IMR-90 (cell line): ENCODE measurements around the gene PRKN. TPM values are rescaled to one million over a fixed set of nuclear protein-coding genes. Genes with fewer than 3 reads are reported as not detected.

Experiments
- ATAC-seq: fragments of 200-7000 bp; cut with Tn5 transposase; 2 replicates; pipeline ENCODE4 v1.9.1; 2020; ENCODE audit warnings: low read depth, mild to moderate bottlenecking, moderate library complexity
- BruUV-seq: library from RNA; stranded (reverse); fragments of 400-500 nt; replicated peaks from 2 replicates; lab custom pipeline; 2021; lab: Mats Ljungman, UMichigan
- CTCF ChIA-PET: fragments of 300-600 bp; formaldehyde crosslinking; extraction: SDS; loops from one replicate; lab custom pipeline; 2021; ENCODE audit warnings: antibody characterized with exemption; lab: Yijun Ruan, JAX
- POLR2A ChIA-PET: fragments of 300-600 bp; sonication (Branson Sonifier 250); formaldehyde crosslinking; loops from one replicate; lab custom pipeline; 2022; ENCODE audit warnings: antibody characterized with exemption; ENCODE audit not compliant: unreplicated experiment; lab: Charles Lee
- DNase-seq: peaks from one replicate; pipeline ENCODE4 v3.0.0; 2013
- H2AFZ ChIP-seq: replicated peaks from 2 replicates; pipeline ENCODE3; 2013; ENCODE audit warnings: low read length, mild to moderate bottlenecking; ENCODE audit not compliant: poor library complexity
- H2AK5ac ChIP-seq: 2 replicates; pipeline ENCODE4 v1.6.1; 2013; ENCODE audit warnings: low read depth, low read length, inconsistent platforms
- H2AK9ac ChIP-seq: replicated peaks from 2 replicates; pipeline ENCODE3; 2013; ENCODE audit warnings: mild to moderate bottlenecking, low read depth, low read length, moderate library complexity; ENCODE audit not compliant: poor library complexity
- H2BK120ac ChIP-seq: 2 replicates; pipeline ENCODE4 v1.6.1; 2013; ENCODE audit warnings: low read depth, low read length, inconsistent platforms
- H2BK15ac ChIP-seq: 3 replicates; pipeline ENCODE4 v1.6.1; 2013; ENCODE audit warnings: low read depth, low read length, inconsistent platforms
- H2BK20ac ChIP-seq: 2 replicates; pipeline ENCODE4 v1.6.1; 2013; ENCODE audit warnings: low read depth, mild to moderate bottlenecking, inconsistent platforms, low read length, moderate library complexity
- H2BK5ac ChIP-seq: 2 replicates; pipeline ENCODE4 v1.6.1; 2013; ENCODE audit warnings: mild to moderate bottlenecking, low read depth, low read length, inconsistent platforms; ENCODE audit not compliant: poor library complexity, severe bottlenecking
- H3K14ac ChIP-seq: replicated peaks from 2 replicates; pipeline ENCODE4 v1.6.1; 2013; ENCODE audit warnings: low read depth, low read length, inconsistent platforms
- H3K18ac ChIP-seq: 2 replicates; pipeline ENCODE4 v1.6.1; 2013; ENCODE audit warnings: low read depth, low read length, control low read depth
- H3K23ac ChIP-seq: 2 replicates; pipeline ENCODE4 v1.6.1; 2013; ENCODE audit warnings: low read depth, low read length, inconsistent platforms
- H3K27ac ChIP-seq: 2 replicates; pipeline ENCODE4 v1.5.1; 2013; ENCODE audit warnings: mild to moderate bottlenecking, control low read depth, low read length; ENCODE audit not compliant: insufficient read depth
- H3K27me3 ChIP-seq: 2 replicates; pipeline ENCODE4 v1.6.1; 2013; ENCODE audit warnings: low read length; ENCODE audit not compliant: control insufficient read depth, insufficient read depth
- H3K36me3 ChIP-seq: 2 replicates; pipeline ENCODE4 v1.6.1; 2013; ENCODE audit warnings: low read length, mixed read lengths; ENCODE audit not compliant: control insufficient read depth, insufficient read depth
- H3K4ac ChIP-seq: 2 replicates; pipeline ENCODE4 v1.6.1; 2013; ENCODE audit warnings: low read depth, low read length, inconsistent platforms
- H3K4me1 ChIP-seq: 2 replicates; pipeline ENCODE4 v1.6.1; 2013; ENCODE audit warnings: low read length, mixed read lengths; ENCODE audit not compliant: control insufficient read depth, insufficient read depth
- H3K4me2 ChIP-seq: 2 replicates; pipeline ENCODE4 v1.6.1; 2013; ENCODE audit warnings: low read depth, mild to moderate bottlenecking, control low read depth, low read length, moderate library complexity
- H3K4me3 ChIP-seq: 2 replicates; pipeline ENCODE4 v1.5.1; 2013; ENCODE audit warnings: low read depth, mild to moderate bottlenecking, control low read depth, low read length, moderate library complexity; ENCODE audit not compliant: insufficient read depth
- H3K56ac ChIP-seq: 2 replicates; pipeline ENCODE4 v1.6.1; 2013; ENCODE audit warnings: low read length, inconsistent platforms; ENCODE audit not compliant: insufficient read depth; ENCODE audit errors: extremely low read depth
- H3K79me1 ChIP-seq, 2 experiments: 2 replicates each; pipeline ENCODE4 v1.6.1; 2013; ENCODE audit warnings: low read length in 2 of 2, inconsistent platforms in 1 of 2, low read depth in 1 of 2
- H3K9ac ChIP-seq: 2 replicates; pipeline ENCODE4 v1.6.1; 2013; ENCODE audit warnings: low read depth, low read length, control low read depth
- H3K9me1 ChIP-seq: 2 replicates; pipeline ENCODE4 v1.6.1; 2013; ENCODE audit warnings: low read length, inconsistent platforms; ENCODE audit not compliant: insufficient read depth
- H3K9me3 ChIP-seq: 2 replicates; pipeline ENCODE4 v1.6.1; 2013; ENCODE audit warnings: low read length; ENCODE audit not compliant: control insufficient read depth, insufficient read depth
- H4K20me1 ChIP-seq: 2 replicates; pipeline ENCODE4 v1.6.1; 2013; ENCODE audit warnings: low read length, inconsistent platforms; ENCODE audit not compliant: insufficient read depth
- H4K5ac ChIP-seq: 2 replicates; pipeline ENCODE4 v1.6.1; 2013; ENCODE audit warnings: mild to moderate bottlenecking, low read depth, low read length, control low read depth
- H4K8ac ChIP-seq, 2 experiments: 2 replicates each; pipeline ENCODE4 v1.6.1; 2013; ENCODE audit warnings: low read depth in 2 of 2, low read length in 2 of 2, control low read depth in 1 of 2, inconsistent platforms in 1 of 2
- H4K91ac ChIP-seq: 2 replicates; pipeline ENCODE4 v1.6.1; 2013; ENCODE audit warnings: low read depth, low read length, inconsistent platforms; ENCODE audit not compliant: insufficient read depth
- BHLHE40 ChIP-seq: fragments of 150-350 bp; IDR thresholded peaks from 2 replicates; pipeline ENCODE4 v1.6.1; 2016; ENCODE audit warnings: mild to moderate bottlenecking, low read depth, low read length
- CEBPB ChIP-seq: IDR thresholded peaks from 2 replicates; pipeline ENCODE4 v1.6.1; 2012; ENCODE audit warnings: low read depth, low read length, improper control_type of control experiment
- CHD1 ChIP-seq: IDR thresholded peaks from 2 replicates; pipeline ENCODE4 v1.6.1; 2012; ENCODE audit warnings: low read depth, low read length, improper control_type of control experiment
- CTCF ChIP-seq: conservative IDR thresholded peaks from 2 replicates; pipeline ENCODE4 v1.5.1; 2012; ENCODE audit warnings: mild to moderate bottlenecking, low read depth, low read length, improper control_type of control experiment
- ELK1 ChIP-seq: fragments of 150-350 bp; IDR thresholded peaks from 2 replicates; pipeline ENCODE4 v1.6.1; 2016; ENCODE audit warnings: low read depth, mild to moderate bottlenecking, low read length, moderate library complexity, borderline replicate concordance
- FOS ChIP-seq: fragments of 150-350 bp; IDR thresholded peaks from 2 replicates; pipeline ENCODE4 v1.6.1; 2016; ENCODE audit warnings: low read depth, low read length
- MAFK ChIP-seq: IDR thresholded peaks from 2 replicates; pipeline ENCODE4 v1.6.1; 2012; ENCODE audit warnings: low read depth, low read length, improper control_type of control experiment
- MAZ ChIP-seq: IDR thresholded peaks from 2 replicates; pipeline ENCODE4 v1.6.1; 2012; ENCODE audit warnings: low read depth, mild to moderate bottlenecking, low read length, improper control_type of control experiment, moderate library complexity, borderline replicate concordance
- MXI1 ChIP-seq: IDR thresholded peaks from 2 replicates; pipeline ENCODE4 v1.6.1; 2012; ENCODE audit warnings: low read depth, mild to moderate bottlenecking, low read length, moderate library complexity, borderline replicate concordance
- NFE2L2 ChIP-seq: fragments of 150-350 bp; IDR thresholded peaks from 2 replicates; pipeline ENCODE4 v1.6.1; 2016; ENCODE audit warnings: low read depth, mild to moderate bottlenecking, low read length
- POLR2A ChIP-seq: IDR thresholded peaks from 2 replicates; pipeline ENCODE4 v1.6.1; 2012; ENCODE audit warnings: mild to moderate bottlenecking, low read depth, low read length
- RAD21 ChIP-seq: IDR thresholded peaks from 2 replicates; pipeline ENCODE4 v1.6.1; 2012; ENCODE audit warnings: low read length, improper control_type of control experiment
- RCOR1 ChIP-seq: IDR thresholded peaks from 2 replicates; pipeline ENCODE4 v1.6.1; 2012; ENCODE audit warnings: mild to moderate bottlenecking, low read length, improper control_type of control experiment; ENCODE audit not compliant: insufficient replicate concordance
- RFX5 ChIP-seq: IDR thresholded peaks from 2 replicates; pipeline ENCODE4 v1.8.0; 2012; ENCODE audit warnings: low read depth, mild to moderate bottlenecking, low read length, moderate library complexity
- SMC3 ChIP-seq: fragments of 150-350 bp; IDR thresholded peaks from 2 replicates; pipeline ENCODE4 v1.6.1; 2016; ENCODE audit warnings: low read depth, mild to moderate bottlenecking, antibody characterized with exemption, low read length, moderate library complexity
- USF2 ChIP-seq: fragments of 150-350 bp; IDR thresholded peaks from 2 replicates; pipeline ENCODE4 v1.6.1; 2017; ENCODE audit warnings: mild to moderate bottlenecking, antibody characterized with exemption, low read length, low read depth
- WGBS, 2 experiments: methylation state at CpG; one replicate each; pipeline versions ENCODE4 v1.1.5 to v1.1.7; 2013; ENCODE audit warnings: missing lambda C conversion rate in 2 of 2; ENCODE audit not compliant: insufficient read length in 1 of 2; ENCODE audit errors: extremely low coverage in 2 of 2; 5-methylcytosine and 5-hydroxymethylcytosine counted together
- dilution Hi-C: fragments of 300-500 bp; cut with HindIII; formaldehyde crosslinking; loops from one replicate; pipeline ENCODE4 v1.14.3; 2018; ENCODE audit warnings: low sequenced_read_pairs; ENCODE audit not compliant: unreplicated experiment
- in situ Hi-C: fragments of 300-500 bp; cut with MboI; formaldehyde crosslinking; loops from 3 replicates; pipeline ENCODE4 v1.14.3; 2019; ENCODE audit warnings: low sequenced_read_pairs, inconsistent platforms, mixed read lengths
- intact Hi-C: fragments of 100-400 bp; cut with micrococcal nuclease; formaldehyde crosslinking; loops from 2 replicates; pipeline ENCODE4 v1.10.0; 2022
- polyA plus RNA-seq, 3 experiments: library from polyadenylated mRNA; depleted of rRNA; stranded (reverse); fragments of >200 nt; gene quantifications; 2 replicates each; pipeline ENCODE4 v1.2.3, GENCODE V29; 2012; ENCODE audit warnings: low replicate concordance in 1 of 3
- total RNA-seq: library from RNA; depleted of rRNA; stranded (reverse); fragments of >200 nt; gene quantifications from 2 replicates; pipeline ENCODE4 v1.2.3, GENCODE V29; 2012

PRKN gene
- total and polyA plus RNA-seq, 2 of the 4 experiments (the other 2 are of a cell fraction), result 0.15 to 0.18 TPM

GRCh38 chr6:161772176-161772575, 955.4 kb downstream of the PRKN start:
- Histone ChIP-seq H3K27ac (no peak overlapping the region), H2BK5ac (no peak overlapping the region), H3K14ac (no peak overlapping the region), H2AK9ac (no peak overlapping the region), H2BK15ac (no peak overlapping the region), H4K20me1 (no peaks in the 10 kb centered on the region), H4K91ac (no peak overlapping the region), H3K9me3 (peaks cover 19% of the 10 kb centered on the region), H3K9ac (no peak overlapping the region), H3K4me3 (no peak overlapping the region), H2BK20ac (no peak overlapping the region), H4K5ac (no peak overlapping the region), H4K8ac (no peak overlapping the region), H3K4me2 (no peak overlapping the region), H3K23ac (no peak overlapping the region), H2AFZ (no peak overlapping the region), H3K36me3 (no peaks in the 10 kb centered on the region), H2BK120ac (no peak overlapping the region), H3K9me1 (no peaks in the 10 kb centered on the region), H3K4me1 (no peaks in the 10 kb centered on the region), H3K18ac (no peak overlapping the region), H2AK5ac (no peak overlapping the region), H3K56ac (no peak overlapping the region), H3K27me3 (no peaks in the 10 kb centered on the region), H3K4ac (no peak overlapping the region), H3K79me1 (no peaks in the 10 kb centered on the region)
- no peak for ATAC-seq
- intact Hi-C loops, result no loop called here
- CTCF ChIA-PET, result no interaction called here
- BruUV-seq, result no TSS peak
- DNase-seq, result no peak
- POLR2A ChIA-PET, result no interaction called here
- 23% methylated on average over 3 of the region's 7 CpGs; no CpG with 5 or more reads in 1 of the 2 experiments for WGBS, 2 experiments
- TF ChIP-seq CTCF, result no peak
- TF ChIP-seq MAFK, result no peak
- TF ChIP-seq FOS, result no peak
- TF ChIP-seq CEBPB, result no peak
- no peak for TF ChIP-seq MXI1
- TF ChIP-seq RCOR1, result no peak
- no peak for TF ChIP-seq CHD1
- no peak for TF ChIP-seq RFX5
- TF ChIP-seq USF2, result no peak
- TF ChIP-seq MAZ, result no peak
- TF ChIP-seq ELK1, result no peak
- no peak for TF ChIP-seq POLR2A
- TF ChIP-seq BHLHE40, result no peak
- TF ChIP-seq NFE2L2, result no peak
- TF ChIP-seq RAD21, result no peak
- TF ChIP-seq SMC3, result no peak
- in situ Hi-C loops, result no loop called here
- dilution Hi-C loops, result no loop called here
